ENCODE data around the gene NMT2. TPM values are rescaled to one million over a fixed set of nuclear protein-coding genes. Genes with fewer than 3 reads are reported as not detected.

Gene NMT2
- total RNA-seq, 1 donor from 2014 or later, result 11.2 TPM

DNA sequence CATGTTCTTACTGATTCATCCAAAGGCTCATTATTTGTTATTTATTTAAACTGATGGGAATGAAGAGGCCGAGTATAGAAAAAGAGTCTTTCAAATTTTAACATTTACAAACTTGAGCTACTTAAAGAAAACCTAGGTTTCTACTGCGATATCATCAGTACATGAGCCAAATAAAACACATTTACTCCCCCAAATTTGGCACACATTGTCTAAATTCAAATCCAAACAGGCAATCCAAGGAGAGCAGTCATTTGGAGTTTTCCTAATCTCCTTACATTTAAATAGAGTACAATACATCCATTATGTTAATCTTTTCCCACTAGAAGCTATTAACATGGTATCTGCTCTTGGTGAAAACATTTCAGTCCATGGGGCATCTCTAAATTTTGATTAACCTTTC is 2.2 kb downstream of the NMT2 start:
- no peak overlapping the region for H3K27ac Mint-ChIP-seq

DNA sequence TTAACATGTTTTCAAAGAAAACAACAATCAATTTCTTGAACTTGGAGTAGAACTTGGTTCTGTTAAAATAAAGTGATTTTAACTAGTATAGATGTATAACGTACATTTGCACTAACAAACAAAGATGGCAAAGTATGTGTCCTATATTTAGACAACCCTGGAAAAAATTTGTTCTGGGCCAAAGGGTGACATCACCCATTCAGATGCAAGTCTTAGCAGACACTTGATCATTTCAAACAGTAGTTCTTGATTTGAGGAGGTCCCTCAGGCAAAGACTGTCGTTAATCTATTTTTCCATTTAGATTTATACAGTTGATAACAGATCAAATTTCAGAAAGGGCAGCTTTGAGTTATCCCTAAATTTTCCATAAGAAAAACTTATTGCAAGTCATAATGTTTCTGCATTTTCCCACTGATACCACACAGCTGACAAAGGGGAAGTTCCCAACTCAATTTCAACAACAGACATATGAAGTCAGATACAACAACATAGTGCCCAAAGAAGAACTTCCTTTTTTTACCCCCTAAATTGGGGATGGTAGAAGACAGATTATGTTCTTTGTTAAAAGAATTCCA is 5.2 kb downstream of the NMT2 start:
- TF ChIP-seq, protein P1, sequence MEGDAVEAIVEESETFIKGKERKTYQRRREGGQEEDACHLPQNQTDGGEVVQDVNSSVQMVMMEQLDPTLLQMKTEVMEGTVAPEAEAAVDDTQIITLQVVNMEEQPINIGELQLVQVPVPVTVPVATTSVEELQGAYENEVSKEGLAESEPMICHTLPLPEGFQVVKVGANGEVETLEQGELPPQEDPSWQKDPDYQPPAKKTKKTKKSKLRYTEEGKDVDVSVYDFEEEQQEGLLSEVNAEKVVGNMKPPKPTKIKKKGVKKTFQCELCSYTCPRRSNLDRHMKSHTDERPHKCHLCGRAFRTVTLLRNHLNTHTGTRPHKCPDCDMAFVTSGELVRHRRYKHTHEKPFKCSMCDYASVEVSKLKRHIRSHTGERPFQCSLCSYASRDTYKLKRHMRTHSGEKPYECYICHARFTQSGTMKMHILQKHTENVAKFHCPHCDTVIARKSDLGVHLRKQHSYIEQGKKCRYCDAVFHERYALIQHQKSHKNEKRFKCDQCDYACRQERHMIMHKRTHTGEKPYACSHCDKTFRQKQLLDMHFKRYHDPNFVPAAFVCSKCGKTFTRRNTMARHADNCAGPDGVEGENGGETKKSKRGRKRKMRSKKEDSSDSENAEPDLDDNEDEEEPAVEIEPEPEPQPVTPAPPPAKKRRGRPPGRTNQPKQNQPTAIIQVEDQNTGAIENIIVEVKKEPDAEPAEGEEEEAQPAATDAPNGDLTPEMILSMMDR (IDR thresholded peaks at IDR 0.05), result no peak
- Mint-ChIP-seq H3K27me3 (no peaks in the 10 kb centered on the region), H3K4me1 (peaks cover 17% of the 10 kb centered on the region), H3K9me3 (no peaks in the 10 kb centered on the region), H3K27ac (no peak overlapping the region), H3K36me3 (ENCODE audit: low read depth) (peaks cover 2% of the 10 kb centered on the region), H3K4me3 (no peak overlapping the region)
- CTCF ChIA-PET, result no interaction called here
- DNase-seq (no peak), ATAC-seq (ENCODE audit: low read depth) (no peak)
- intact Hi-C loops (cut with micrococcal nuclease), result no loop called here
- POLR2A ChIA-PET, result no interaction called here

More for the DNA sequence above, 2.2 kb downstream of the NMT2 start:
- no peak for ATAC-seq (ENCODE audit: low read depth)
- Mint-ChIP-seq H3K9me3 (no peaks in the 10 kb centered on the region), H3K36me3 (ENCODE audit: low read depth) (peaks cover 3% of the 10 kb centered on the region), H3K27me3 (no peaks in the 10 kb centered on the region), H3K4me3 (no peak overlapping the region), H3K4me1 (peaks cover 31% of the 10 kb centered on the region)
- TF ChIP-seq, protein P1 (IDR thresholded peaks at IDR 0.05), result no peak
- POLR2A ChIA-PET, result interaction anchor here (0.8 to 4.1 kb wide), 2 partner anchors 24 to 63 kb away, joined by 3 to 39 read pairs; no protein-coding TSS in a partner anchor
- intact Hi-C loops (cut with micrococcal nuclease), result loop anchor here (5.0 kb wide), 3 partner anchors 329 to 1819 kb away; partner anchors contain the start of genes CDNF, HSPA14, MSANTD7 and PRPF18
- CTCF ChIA-PET, result interaction anchor here (0.9 to 1.9 kb wide), 5 partner anchors 8 to 46 kb away, joined by 3 to 11 read pairs (median 4); no protein-coding TSS in a partner anchor
- DNase-seq, result no peak

DNA sequence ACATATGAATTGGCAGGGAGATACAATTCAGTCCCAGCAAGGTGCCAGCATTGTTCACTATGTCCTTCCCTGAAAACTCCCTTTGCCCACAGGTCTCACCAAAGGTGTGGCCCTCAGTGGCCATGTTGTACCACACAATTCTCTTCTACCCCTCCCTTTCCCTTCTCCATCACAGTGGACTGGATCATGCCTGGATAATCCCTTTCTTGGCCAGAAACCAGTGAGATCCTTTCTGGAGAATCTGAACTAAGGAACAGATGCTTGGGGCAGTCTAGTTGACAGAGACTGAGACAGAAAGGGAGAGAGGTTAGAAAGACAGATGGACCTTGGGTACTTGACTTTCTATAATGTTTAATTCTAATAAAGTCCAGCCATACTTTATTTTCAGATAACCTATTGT is 9.5 kb downstream of the NMT2 start:
- Mint-ChIP-seq H3K9me3 (no peaks in the 10 kb centered on the region), H3K4me1 (peaks cover 5% of the 10 kb centered on the region), H3K27ac (no peak overlapping the region)

GRCh38 chr10:15158448-15158847 is 10.0 kb downstream of the NMT2 start:
- no peaks in the 10 kb centered on the region for H3K36me3 Mint-ChIP-seq (ENCODE audit: low read depth)
- DNase-seq, result no peak
- ATAC-seq (ENCODE audit: low read depth), result no peak
- CTCF ChIA-PET, result interaction anchor here (1.3 kb wide), 1 partner anchor 9 kb away, joined by 5 read pairs; no protein-coding TSS in a partner anchor
- TF ChIP-seq, protein P1 (IDR thresholded peaks at IDR 0.05), result no peak
- H3K4me3 Mint-ChIP-seq, result no peak overlapping the region
- POLR2A ChIA-PET, result no interaction called here
- no peak overlapping the region for H3K27ac Mint-ChIP-seq
- intact Hi-C loops (cut with micrococcal nuclease), result no loop called here
- H3K27me3 Mint-ChIP-seq, result no peaks in the 10 kb centered on the region
- no peaks in the 10 kb centered on the region for H3K9me3 Mint-ChIP-seq
- peaks cover 2% of the 10 kb centered on the region for H3K4me1 Mint-ChIP-seq

More for the DNA sequence above, 9.5 kb downstream of the NMT2 start:
- H3K27me3 Mint-ChIP-seq, result no peaks in the 10 kb centered on the region
- ChIA-PET POLR2A (interaction anchor here (0.6 kb wide), 1 partner anchor 10 kb away, joined by 3 read pairs; no protein-coding TSS in a partner anchor), CTCF (interaction anchor here (1.3 kb wide), 1 partner anchor 8 kb away, joined by 5 read pairs; no protein-coding TSS in a partner anchor)
- H3K36me3 Mint-ChIP-seq (ENCODE audit: low read depth), result no peaks in the 10 kb centered on the region
- TF ChIP-seq, protein P1 (IDR thresholded peaks at IDR 0.05), result no peak
- no peak for ATAC-seq (ENCODE audit: low read depth)
- no peak overlapping the region for H3K4me3 Mint-ChIP-seq
- intact Hi-C loops (cut with micrococcal nuclease), result no loop called here
- no peak for DNase-seq

- H3K27ac Mint-ChIP-seq, result no peak overlapping the region
- H3K27me3 Mint-ChIP-seq, result no peaks in the 10 kb centered on the region
- H3K9me3 Mint-ChIP-seq, result no peaks in the 10 kb centered on the region
- H3K4me1 Mint-ChIP-seq, result peaks cover 2% of the 10 kb centered on the region
- ChIA-PET POLR2A (no interaction called here), CTCF (no interaction called here)
- ATAC-seq (ENCODE audit: low read depth) (no peak), DNase-seq (no peak)
- intact Hi-C loops (cut with micrococcal nuclease), result no loop called here
- H3K36me3 Mint-ChIP-seq (ENCODE audit: low read depth), result no peaks in the 10 kb centered on the region
- no peak overlapping the region for H3K4me3 Mint-ChIP-seq
- TF ChIP-seq, protein P1 (IDR thresholded peaks at IDR 0.05), result no peak
Measured at GRCh38 chr10:15155978-15156656, 12.4 kb downstream of the NMT2 start.

Measured in activated B cell treated with CpG ODN at 0.5 μM for 24 hours (primary cell).